Breast epithelium (tissue), 4 donors: ENCODE results near the gene FGF11. TPM values are rescaled to one million over a fixed set of nuclear protein-coding genes. Genes with fewer than 3 reads are reported as not detected.

Experiments
- DNase-seq, 2 donors: peaks; one replicate each; pipeline ENCODE4 v3.0.0-alpha.2; 2019; ENCODE audit warnings: low spot score in 2 of 2
- H3K27ac ChIP-seq, 2 donors: fragments of 200-600 bp; sonication (generic) in 1 of 2; one replicate each; pipeline ENCODE4 v1.5.1; 2016 to 2019; ENCODE audit warnings: mild to moderate bottlenecking in 1 of 2
- H3K27me3 ChIP-seq, 2 donors: fragments of 200-600 bp; sonication (generic) in 1 of 2; one replicate each; pipeline versions ENCODE4 v1.5.1 to v1.6.0; 2017 to 2019; ENCODE audit warnings: control low read depth in 1 of 2, mild to moderate bottlenecking in 1 of 2
- H3K36me3 ChIP-seq: fragments of 200-600 bp; one replicate; pipeline ENCODE4 v1.5.1; 2019
- H3K4me1 ChIP-seq, 2 donors: fragments of 200-600 bp; sonication (generic); one replicate each; pipeline ENCODE4 v1.5.1; 2016 to 2019; ENCODE audit warnings: control low read depth in 1 of 2
- H3K4me3 ChIP-seq, 3 donors: fragments of 200-600 bp; sonication (generic); 1 replicate in 2 of 3; 2 replicates in 1 of 3; pipeline ENCODE4 v1.5.1; 2016 to 2019; ENCODE audit warnings: mild to moderate bottlenecking in 3 of 3, moderate library complexity in 2 of 3
- H3K9me3 ChIP-seq, 2 donors: fragments of 200-600 bp; sonication (generic) in 1 of 2; one replicate each; pipeline ENCODE4 v1.5.1; 2016 to 2019; ENCODE audit warnings: control low read depth in 1 of 2
- POLR2A ChIP-seq: fragments of 450-650 bp; IDR thresholded peaks from one replicate; pipeline ENCODE4 v1.6.1; 2016; ENCODE audit warnings: antibody characterized with exemption, mild to moderate bottlenecking, moderate library complexity
- POLR2AphosphoS5 ChIP-seq, 3 donors: sonication (generic); formaldehyde crosslinking; IDR thresholded peaks; one replicate each; pipeline ENCODE4 v1.6.1; 2017; ENCODE audit warnings: antibody characterized with exemption in 3 of 3
- intact Hi-C: fragments of 100-400 bp; cut with DNase I; formaldehyde crosslinking; loops from one replicate; pipeline ENCODE4 v1.15.1; 2023; ENCODE audit warnings: low total_unique reads
- total RNA-seq, 3 donors: library from RNA; depleted of rRNA; stranded (reverse); fragments of >200 nt; gene quantifications; one replicate each; pipeline ENCODE4 v1.1.0, GENCODE V29; 2016
- TF ChIP-seq, protein P1 (sequence below), 3 donors: fragments of 450-650 bp; IDR thresholded peaks; one replicate each; pipeline ENCODE4 v1.5.1; 2016 to 2017; ENCODE audit warnings: antibody characterized with exemption in 3 of 3, mild to moderate bottlenecking in 3 of 3, moderate library complexity in 3 of 3

The FGF11 gene
- total RNA-seq, 3 donors from 2014 or later = 2.1 to 2.9 (median 2.9) TPM

DNA sequence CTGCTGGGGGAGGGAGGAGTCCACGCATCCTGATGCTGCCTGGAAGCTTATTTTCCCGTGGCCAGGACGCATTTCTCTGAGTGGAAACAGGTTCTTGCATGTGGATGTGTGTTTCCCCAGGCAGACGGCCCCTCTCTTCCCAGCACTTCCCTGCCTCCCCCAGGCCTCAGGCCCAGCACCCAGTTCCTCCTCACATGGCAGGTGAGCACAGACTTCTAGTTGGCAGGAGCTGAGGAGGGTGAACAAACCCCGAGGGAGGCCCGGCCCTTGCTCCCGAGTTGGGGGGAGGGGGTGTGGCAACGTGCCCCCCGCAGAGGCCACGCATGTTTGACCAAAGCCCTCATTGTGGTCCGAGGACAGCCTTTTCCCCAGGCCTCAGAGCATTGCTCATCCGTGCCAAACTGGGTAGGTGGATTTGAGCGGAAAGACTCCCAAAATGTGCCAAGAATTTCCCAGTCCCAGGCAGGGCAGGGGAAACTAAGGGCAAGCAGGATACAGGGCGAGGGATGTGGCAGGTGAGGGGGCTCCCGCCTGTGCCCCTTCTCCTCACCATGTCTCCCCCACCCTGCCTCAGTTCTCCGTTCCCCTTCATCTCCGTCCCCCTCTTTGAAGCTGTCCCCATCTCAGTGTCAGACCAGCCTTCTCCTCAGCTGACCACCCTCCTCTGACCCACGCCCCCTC, 20.7 kb upstream of the FGF11 start:
- Histone ChIP-seq H3K9me3 (no peaks in the 10 kb centered on the region), H3K36me3 (no peaks in the 10 kb centered on the region), H3K27ac (peak overlapping the region in 1 of 2 donors; percentile 32), H3K4me1 (no peaks in the 10 kb centered on the region), H3K27me3 (no peaks in the 10 kb centered on the region), H3K4me3 (no peak overlapping the region)
- intact Hi-C loops = no loop called here
- TF ChIP-seq POLR2A (no peak), POLR2AphosphoS5 (IDR thresholded peaks at IDR 0.05) (no peak)
- TF ChIP-seq, protein P1, sequence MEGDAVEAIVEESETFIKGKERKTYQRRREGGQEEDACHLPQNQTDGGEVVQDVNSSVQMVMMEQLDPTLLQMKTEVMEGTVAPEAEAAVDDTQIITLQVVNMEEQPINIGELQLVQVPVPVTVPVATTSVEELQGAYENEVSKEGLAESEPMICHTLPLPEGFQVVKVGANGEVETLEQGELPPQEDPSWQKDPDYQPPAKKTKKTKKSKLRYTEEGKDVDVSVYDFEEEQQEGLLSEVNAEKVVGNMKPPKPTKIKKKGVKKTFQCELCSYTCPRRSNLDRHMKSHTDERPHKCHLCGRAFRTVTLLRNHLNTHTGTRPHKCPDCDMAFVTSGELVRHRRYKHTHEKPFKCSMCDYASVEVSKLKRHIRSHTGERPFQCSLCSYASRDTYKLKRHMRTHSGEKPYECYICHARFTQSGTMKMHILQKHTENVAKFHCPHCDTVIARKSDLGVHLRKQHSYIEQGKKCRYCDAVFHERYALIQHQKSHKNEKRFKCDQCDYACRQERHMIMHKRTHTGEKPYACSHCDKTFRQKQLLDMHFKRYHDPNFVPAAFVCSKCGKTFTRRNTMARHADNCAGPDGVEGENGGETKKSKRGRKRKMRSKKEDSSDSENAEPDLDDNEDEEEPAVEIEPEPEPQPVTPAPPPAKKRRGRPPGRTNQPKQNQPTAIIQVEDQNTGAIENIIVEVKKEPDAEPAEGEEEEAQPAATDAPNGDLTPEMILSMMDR (IDR thresholded peaks at IDR 0.05) = no peak
- no peak for DNase-seq

DNA sequence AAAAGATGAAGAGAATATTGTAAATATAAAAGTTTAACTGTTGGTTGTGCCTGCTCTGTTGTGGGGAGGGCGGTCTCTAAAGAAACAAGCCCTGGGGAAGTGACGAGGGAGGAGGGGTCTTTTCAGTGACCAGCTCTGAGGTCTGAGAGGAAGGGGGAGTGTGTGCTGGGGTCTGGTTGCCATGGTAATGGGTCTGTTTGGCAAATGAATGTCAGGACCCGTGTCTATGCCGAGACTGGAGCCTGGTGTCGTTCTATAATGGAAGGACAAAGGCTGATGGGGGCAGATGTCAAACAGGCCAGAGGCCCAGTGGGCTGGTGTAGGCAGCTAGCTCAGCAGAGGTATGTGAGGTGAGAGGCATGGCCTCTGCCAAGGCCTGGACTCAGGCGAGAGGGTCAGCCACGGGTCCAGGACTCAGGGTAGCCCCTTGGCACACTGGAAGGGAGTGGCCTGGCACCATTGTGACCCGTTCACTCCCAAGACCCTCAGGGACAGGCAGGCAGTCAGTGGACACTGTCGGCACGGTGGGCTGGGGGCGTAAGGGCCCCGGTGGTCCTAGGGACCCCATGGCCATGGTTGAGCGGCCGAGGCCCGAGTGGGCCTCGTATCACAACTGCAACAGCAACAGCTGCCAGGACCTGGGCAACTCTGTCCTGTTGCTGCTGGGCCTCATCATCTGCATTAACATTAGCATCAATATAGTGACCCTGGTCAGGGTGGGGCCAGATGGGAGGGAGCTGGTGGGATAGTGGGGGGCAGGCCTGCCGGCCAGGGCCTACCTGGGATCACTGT, 19.3 kb upstream of the FGF11 start, which contains the start of gene SPEM1:
SPEM1 (plus strand) TSS at position 506 of the 792 bp plus-strand sequence; CDS start at position 567, 61 bp downstream.
- H3K9me3 ChIP-seq = no peaks in the 10 kb centered on the region
- TF ChIP-seq POLR2A = no peak
- no peak for TF ChIP-seq POLR2AphosphoS5 (IDR thresholded peaks at IDR 0.05)
- TF ChIP-seq, protein P1 (IDR thresholded peaks at IDR 0.05) = no peak
- no peaks in the 10 kb centered on the region for H3K27me3 ChIP-seq
- no peaks in the 10 kb centered on the region for H3K36me3 ChIP-seq
- no peak within 1 kb of the TSS for H3K4me3 ChIP-seq
- H3K4me1 ChIP-seq = no peaks in the 10 kb centered on the region
- peak within 1 kb of the TSS in 1 of 2 donors; percentile 32 for H3K27ac ChIP-seq
- no peak for DNase-seq
- intact Hi-C loops = no loop called here

DNA sequence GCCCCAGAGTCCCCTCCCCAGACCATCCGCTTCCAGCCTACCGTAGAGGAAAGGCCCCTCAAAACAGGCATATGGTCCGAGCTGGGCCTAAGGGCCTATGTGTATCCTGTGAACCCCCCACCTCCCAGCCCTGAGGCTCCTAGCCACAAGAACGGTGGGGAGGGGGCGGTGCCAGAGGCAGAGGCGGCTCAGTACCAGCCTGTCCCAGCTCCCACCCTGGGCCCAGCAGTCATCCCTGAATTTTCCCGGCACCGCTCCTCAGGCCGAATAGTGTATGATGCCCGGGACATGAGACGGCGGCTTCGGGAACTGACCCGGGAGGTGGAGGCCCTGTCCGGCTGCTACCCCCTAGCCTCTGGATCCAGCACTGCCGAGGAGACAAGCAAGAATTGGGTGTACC, 18.1 kb upstream of the FGF11 start:
- TF ChIP-seq POLR2A (no peak), POLR2AphosphoS5 (IDR thresholded peaks at IDR 0.05) (no peak)
- TF ChIP-seq, protein P1 (IDR thresholded peaks at IDR 0.05) = no peak
- H3K27ac ChIP-seq = no peak overlapping the region
- intact Hi-C loops = no loop called here
- no peak for DNase-seq
- H3K4me1 ChIP-seq = no peaks in the 10 kb centered on the region
- H3K27me3 ChIP-seq = no peaks in the 10 kb centered on the region
- no peak overlapping the region for H3K4me3 ChIP-seq
- H3K36me3 ChIP-seq = no peaks in the 10 kb centered on the region
- no peaks in the 10 kb centered on the region for H3K9me3 ChIP-seq

DNA sequence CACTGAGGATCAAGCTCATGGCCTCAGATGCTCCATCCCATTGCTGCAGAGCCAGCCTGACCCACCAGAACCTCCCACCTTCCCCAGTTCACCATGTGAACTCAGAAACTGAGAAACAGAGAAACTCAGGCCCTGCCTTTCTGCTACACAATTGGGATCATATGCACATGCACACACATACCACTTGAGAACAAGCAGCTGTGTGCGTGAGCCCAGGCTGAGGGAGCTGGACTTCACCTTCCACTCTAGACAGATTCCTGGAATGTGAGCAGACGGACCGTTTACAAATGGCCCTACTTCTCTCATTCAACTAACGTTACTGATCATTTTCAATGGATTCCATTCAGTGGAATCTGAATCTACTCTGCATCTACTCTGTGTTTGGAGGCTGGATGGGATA, 15.6 kb upstream of the FGF11 start:
- intact Hi-C loops = no loop called here
- no peak overlapping the region for H3K27ac ChIP-seq
- no peak overlapping the region for H3K4me3 ChIP-seq
- H3K27me3 ChIP-seq = no peaks in the 10 kb centered on the region
- TF ChIP-seq POLR2AphosphoS5 (IDR thresholded peaks at IDR 0.05) (no peak), POLR2A (no peak)
- TF ChIP-seq, protein P1 (IDR thresholded peaks at IDR 0.05) = no peak
- no peaks in the 10 kb centered on the region for H3K9me3 ChIP-seq
- no peaks in the 10 kb centered on the region for H3K36me3 ChIP-seq
- DNase-seq = no peak
- H3K4me1 ChIP-seq = no peaks in the 10 kb centered on the region

DNA sequence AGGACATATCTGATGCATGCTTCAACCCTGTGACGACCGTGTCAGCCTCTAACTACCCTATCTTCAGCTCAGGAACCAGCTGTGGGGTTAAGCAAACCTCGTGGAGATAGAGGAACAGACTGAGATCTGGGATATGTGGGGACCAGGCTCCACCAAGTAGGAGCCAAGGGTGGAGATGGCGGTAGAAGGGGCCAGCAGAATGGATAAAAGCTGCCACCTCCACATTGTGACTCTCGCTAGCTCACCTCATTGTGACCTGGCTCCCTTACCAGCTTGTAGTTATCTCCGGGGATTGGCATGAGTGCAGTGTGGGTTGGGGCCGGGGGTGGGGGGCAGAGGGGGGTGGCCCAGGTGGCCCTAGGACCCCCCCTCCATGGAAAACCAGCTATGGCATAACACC, 14.0 kb upstream of the FGF11 start, which contains the start of gene SPEM2:
SPEM2 (plus strand) TSS at position 301 of the 400 bp plus-strand sequence; CDS start at position 374, 73 bp downstream.
- H3K4me3 ChIP-seq = no peak within 1 kb of the TSS
- H3K4me1 ChIP-seq = no peaks in the 10 kb centered on the region
- TF ChIP-seq POLR2AphosphoS5 (IDR thresholded peaks at IDR 0.05) (no peak), POLR2A (no peak)
- TF ChIP-seq, protein P1 (IDR thresholded peaks at IDR 0.05) = no peak
- no peaks in the 10 kb centered on the region for H3K36me3 ChIP-seq
- no peaks in the 10 kb centered on the region for H3K9me3 ChIP-seq
- intact Hi-C loops = no loop called here
- H3K27me3 ChIP-seq = no peaks in the 10 kb centered on the region
- H3K27ac ChIP-seq = no peak within 1 kb of the TSS
- DNase-seq = no peak
